IMR-90 (cell line): ENCODE results near the gene B3GLCT. TPM values are rescaled to one million over a fixed set of nuclear protein-coding genes. Genes with fewer than 3 reads are reported as not detected.
A peak's percentile ranks its signal among the peaks of the same experiment; 100 is the strongest.

Experiments used
- ATAC-seq: fragments of 200-7000 bp; cut with Tn5 transposase; 2 replicates; pipeline ENCODE4 v1.9.1; 2020; ENCODE audit warnings: low read depth, mild to moderate bottlenecking, moderate library complexity
- BruUV-seq: library from RNA; stranded (reverse); fragments of 400-500 nt; replicated peaks from 2 replicates; lab custom pipeline; 2021; lab: Mats Ljungman, UMichigan
- CTCF ChIA-PET: fragments of 300-600 bp; formaldehyde crosslinking; extraction: SDS; loops from one replicate; lab custom pipeline; 2021; ENCODE audit warnings: antibody characterized with exemption; lab: Yijun Ruan, JAX
- POLR2A ChIA-PET: fragments of 300-600 bp; sonication (Branson Sonifier 250); formaldehyde crosslinking; loops from one replicate; lab custom pipeline; 2022; ENCODE audit warnings: antibody characterized with exemption; ENCODE audit not compliant: unreplicated experiment; lab: Charles Lee
- DNase-seq: peaks from one replicate; pipeline ENCODE4 v3.0.0; 2013
- H2AFZ ChIP-seq: replicated peaks from 2 replicates; pipeline ENCODE3; 2013; ENCODE audit warnings: low read length, mild to moderate bottlenecking; ENCODE audit not compliant: poor library complexity
- H2AK5ac ChIP-seq: 2 replicates; pipeline ENCODE4 v1.6.1; 2013; ENCODE audit warnings: low read depth, low read length, inconsistent platforms
- H2AK9ac ChIP-seq: replicated peaks from 2 replicates; pipeline ENCODE3; 2013; ENCODE audit warnings: mild to moderate bottlenecking, low read depth, low read length, moderate library complexity; ENCODE audit not compliant: poor library complexity
- H2BK120ac ChIP-seq: 2 replicates; pipeline ENCODE4 v1.6.1; 2013; ENCODE audit warnings: low read depth, low read length, inconsistent platforms
- H2BK15ac ChIP-seq: 3 replicates; pipeline ENCODE4 v1.6.1; 2013; ENCODE audit warnings: low read depth, low read length, inconsistent platforms
- H2BK20ac ChIP-seq: 2 replicates; pipeline ENCODE4 v1.6.1; 2013; ENCODE audit warnings: low read depth, mild to moderate bottlenecking, inconsistent platforms, low read length, moderate library complexity
- H2BK5ac ChIP-seq: 2 replicates; pipeline ENCODE4 v1.6.1; 2013; ENCODE audit warnings: mild to moderate bottlenecking, low read depth, low read length, inconsistent platforms; ENCODE audit not compliant: poor library complexity, severe bottlenecking
- H3K14ac ChIP-seq: replicated peaks from 2 replicates; pipeline ENCODE4 v1.6.1; 2013; ENCODE audit warnings: low read depth, low read length, inconsistent platforms
- H3K18ac ChIP-seq: 2 replicates; pipeline ENCODE4 v1.6.1; 2013; ENCODE audit warnings: low read depth, low read length, control low read depth
- H3K23ac ChIP-seq: 2 replicates; pipeline ENCODE4 v1.6.1; 2013; ENCODE audit warnings: low read depth, low read length, inconsistent platforms
- H3K27ac ChIP-seq: 2 replicates; pipeline ENCODE4 v1.5.1; 2013; ENCODE audit warnings: mild to moderate bottlenecking, control low read depth, low read length; ENCODE audit not compliant: insufficient read depth
- H3K27me3 ChIP-seq: 2 replicates; pipeline ENCODE4 v1.6.1; 2013; ENCODE audit warnings: low read length; ENCODE audit not compliant: control insufficient read depth, insufficient read depth
- H3K36me3 ChIP-seq: 2 replicates; pipeline ENCODE4 v1.6.1; 2013; ENCODE audit warnings: low read length, mixed read lengths; ENCODE audit not compliant: control insufficient read depth, insufficient read depth
- H3K4ac ChIP-seq: 2 replicates; pipeline ENCODE4 v1.6.1; 2013; ENCODE audit warnings: low read depth, low read length, inconsistent platforms
- H3K4me1 ChIP-seq: 2 replicates; pipeline ENCODE4 v1.6.1; 2013; ENCODE audit warnings: low read length, mixed read lengths; ENCODE audit not compliant: control insufficient read depth, insufficient read depth
- H3K4me2 ChIP-seq: 2 replicates; pipeline ENCODE4 v1.6.1; 2013; ENCODE audit warnings: low read depth, mild to moderate bottlenecking, control low read depth, low read length, moderate library complexity
- H3K4me3 ChIP-seq: 2 replicates; pipeline ENCODE4 v1.5.1; 2013; ENCODE audit warnings: low read depth, mild to moderate bottlenecking, control low read depth, low read length, moderate library complexity; ENCODE audit not compliant: insufficient read depth
- H3K56ac ChIP-seq: 2 replicates; pipeline ENCODE4 v1.6.1; 2013; ENCODE audit warnings: low read length, inconsistent platforms; ENCODE audit not compliant: insufficient read depth; ENCODE audit errors: extremely low read depth
- H3K79me1 ChIP-seq, 2 experiments: 2 replicates each; pipeline ENCODE4 v1.6.1; 2013; ENCODE audit warnings: low read length in 2 of 2, inconsistent platforms in 1 of 2, low read depth in 1 of 2
- H3K9ac ChIP-seq: 2 replicates; pipeline ENCODE4 v1.6.1; 2013; ENCODE audit warnings: low read depth, low read length, control low read depth
- H3K9me1 ChIP-seq: 2 replicates; pipeline ENCODE4 v1.6.1; 2013; ENCODE audit warnings: low read length, inconsistent platforms; ENCODE audit not compliant: insufficient read depth
- H3K9me3 ChIP-seq: 2 replicates; pipeline ENCODE4 v1.6.1; 2013; ENCODE audit warnings: low read length; ENCODE audit not compliant: control insufficient read depth, insufficient read depth
- H4K20me1 ChIP-seq: 2 replicates; pipeline ENCODE4 v1.6.1; 2013; ENCODE audit warnings: low read length, inconsistent platforms; ENCODE audit not compliant: insufficient read depth
- H4K5ac ChIP-seq: 2 replicates; pipeline ENCODE4 v1.6.1; 2013; ENCODE audit warnings: mild to moderate bottlenecking, low read depth, low read length, control low read depth
- H4K8ac ChIP-seq, 2 experiments: 2 replicates each; pipeline ENCODE4 v1.6.1; 2013; ENCODE audit warnings: low read depth in 2 of 2, low read length in 2 of 2, control low read depth in 1 of 2, inconsistent platforms in 1 of 2
- H4K91ac ChIP-seq: 2 replicates; pipeline ENCODE4 v1.6.1; 2013; ENCODE audit warnings: low read depth, low read length, inconsistent platforms; ENCODE audit not compliant: insufficient read depth
- BHLHE40 ChIP-seq: fragments of 150-350 bp; IDR thresholded peaks from 2 replicates; pipeline ENCODE4 v1.6.1; 2016; ENCODE audit warnings: mild to moderate bottlenecking, low read depth, low read length
- CEBPB ChIP-seq: IDR thresholded peaks from 2 replicates; pipeline ENCODE4 v1.6.1; 2012; ENCODE audit warnings: low read depth, low read length, improper control_type of control experiment
- FOS ChIP-seq: fragments of 150-350 bp; IDR thresholded peaks from 2 replicates; pipeline ENCODE4 v1.6.1; 2016; ENCODE audit warnings: low read depth, low read length
- MAZ ChIP-seq: IDR thresholded peaks from 2 replicates; pipeline ENCODE4 v1.6.1; 2012; ENCODE audit warnings: low read depth, mild to moderate bottlenecking, low read length, improper control_type of control experiment, moderate library complexity, borderline replicate concordance
- NFE2L2 ChIP-seq: fragments of 150-350 bp; IDR thresholded peaks from 2 replicates; pipeline ENCODE4 v1.6.1; 2016; ENCODE audit warnings: low read depth, mild to moderate bottlenecking, low read length
- SMC3 ChIP-seq: fragments of 150-350 bp; IDR thresholded peaks from 2 replicates; pipeline ENCODE4 v1.6.1; 2016; ENCODE audit warnings: low read depth, mild to moderate bottlenecking, antibody characterized with exemption, low read length, moderate library complexity
- WGBS, 2 experiments: methylation state at CpG; one replicate each; pipeline versions ENCODE4 v1.1.5 to v1.1.7; 2013; ENCODE audit warnings: missing lambda C conversion rate in 2 of 2; ENCODE audit not compliant: insufficient read length in 1 of 2; ENCODE audit errors: extremely low coverage in 2 of 2; 5-methylcytosine and 5-hydroxymethylcytosine counted together
- dilution Hi-C: fragments of 300-500 bp; cut with HindIII; formaldehyde crosslinking; loops from one replicate; pipeline ENCODE4 v1.14.3; 2018; ENCODE audit warnings: low sequenced_read_pairs; ENCODE audit not compliant: unreplicated experiment
- in situ Hi-C: fragments of 300-500 bp; cut with MboI; formaldehyde crosslinking; loops from 3 replicates; pipeline ENCODE4 v1.14.3; 2019; ENCODE audit warnings: low sequenced_read_pairs, inconsistent platforms, mixed read lengths
- intact Hi-C: fragments of 100-400 bp; cut with micrococcal nuclease; formaldehyde crosslinking; loops from 2 replicates; pipeline ENCODE4 v1.10.0; 2022
- polyA plus RNA-seq, 3 experiments: library from polyadenylated mRNA; depleted of rRNA; stranded (reverse); fragments of >200 nt; gene quantifications; 2 replicates each; pipeline ENCODE4 v1.2.3, GENCODE V29; 2012; ENCODE audit warnings: low replicate concordance in 1 of 3
- total RNA-seq: library from RNA; depleted of rRNA; stranded (reverse); fragments of >200 nt; gene quantifications from 2 replicates; pipeline ENCODE4 v1.2.3, GENCODE V29; 2012
- TF ChIP-seq, protein P1 (sequence below): conservative IDR thresholded peaks from 2 replicates; pipeline ENCODE4 v1.5.1; 2012; ENCODE audit warnings: mild to moderate bottlenecking, low read depth, low read length, improper control_type of control experiment

Gene B3GLCT
- total and polyA plus RNA-seq, 2 of the 4 experiments (the other 2 are of a cell fraction), result 2.0 to 4.5 TPM

DNA sequence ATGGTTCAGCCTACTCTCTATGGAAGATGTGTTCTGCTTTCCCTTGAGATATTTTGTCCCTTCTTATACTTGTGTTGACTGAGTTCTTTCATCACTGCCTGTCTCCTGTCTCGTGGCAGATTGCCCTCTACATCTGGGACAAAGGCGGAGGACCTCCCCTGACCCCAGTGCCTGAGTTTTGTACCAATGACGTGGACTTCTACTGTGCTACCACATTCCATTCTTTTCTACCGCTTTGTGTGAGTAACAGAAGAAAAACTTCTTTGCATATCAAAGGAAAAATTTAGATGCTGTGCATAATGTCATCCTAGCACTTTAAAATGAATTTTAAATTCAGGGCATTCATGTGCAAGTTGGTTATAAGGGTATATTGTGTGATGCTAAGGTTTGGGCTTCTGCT, 74.6 kb downstream of the B3GLCT start:
- no peaks in the 10 kb centered on the region for H3K9me3 ChIP-seq
- H3K27ac ChIP-seq, result no peak overlapping the region
- no peak overlapping the region for H2BK120ac ChIP-seq
- TF ChIP-seq BHLHE40, result no peak
- TF ChIP-seq CEBPB, result no peak
- no peak for TF ChIP-seq MAZ
- no peak for TF ChIP-seq NFE2L2
- no peak for TF ChIP-seq SMC3
- TF ChIP-seq FOS, result no peak
- TF ChIP-seq, protein P1, sequence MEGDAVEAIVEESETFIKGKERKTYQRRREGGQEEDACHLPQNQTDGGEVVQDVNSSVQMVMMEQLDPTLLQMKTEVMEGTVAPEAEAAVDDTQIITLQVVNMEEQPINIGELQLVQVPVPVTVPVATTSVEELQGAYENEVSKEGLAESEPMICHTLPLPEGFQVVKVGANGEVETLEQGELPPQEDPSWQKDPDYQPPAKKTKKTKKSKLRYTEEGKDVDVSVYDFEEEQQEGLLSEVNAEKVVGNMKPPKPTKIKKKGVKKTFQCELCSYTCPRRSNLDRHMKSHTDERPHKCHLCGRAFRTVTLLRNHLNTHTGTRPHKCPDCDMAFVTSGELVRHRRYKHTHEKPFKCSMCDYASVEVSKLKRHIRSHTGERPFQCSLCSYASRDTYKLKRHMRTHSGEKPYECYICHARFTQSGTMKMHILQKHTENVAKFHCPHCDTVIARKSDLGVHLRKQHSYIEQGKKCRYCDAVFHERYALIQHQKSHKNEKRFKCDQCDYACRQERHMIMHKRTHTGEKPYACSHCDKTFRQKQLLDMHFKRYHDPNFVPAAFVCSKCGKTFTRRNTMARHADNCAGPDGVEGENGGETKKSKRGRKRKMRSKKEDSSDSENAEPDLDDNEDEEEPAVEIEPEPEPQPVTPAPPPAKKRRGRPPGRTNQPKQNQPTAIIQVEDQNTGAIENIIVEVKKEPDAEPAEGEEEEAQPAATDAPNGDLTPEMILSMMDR, result no peak
- no peak overlapping the region for H4K8ac ChIP-seq
- ATAC-seq (no peak), DNase-seq (peak; percentile 12)
- no peak overlapping the region for H2BK15ac ChIP-seq
- H3K4me1 ChIP-seq, result no peaks in the 10 kb centered on the region
- WGBS, 2 experiments, result no CpG with 5 or more reads among the region's 4 CpGs
- H3K23ac ChIP-seq, result no peak overlapping the region
- H4K20me1 ChIP-seq, result no peaks in the 10 kb centered on the region
- H3K4me3 ChIP-seq, result no peak overlapping the region
- H3K27me3 ChIP-seq, result no peaks in the 10 kb centered on the region
- no peak overlapping the region for H3K14ac ChIP-seq
- no peak overlapping the region for H3K18ac ChIP-seq
- no peaks in the 10 kb centered on the region for H3K9me1 ChIP-seq
- no peak overlapping the region for H2AFZ ChIP-seq
- in situ Hi-C loops, result no loop called here
- intact Hi-C loops, result no loop called here
- no peak overlapping the region for H3K9ac ChIP-seq
- H2AK9ac ChIP-seq, result no peak overlapping the region
- dilution Hi-C loops, result no loop called here
- H3K56ac ChIP-seq, result no peak overlapping the region
- no peak overlapping the region for H2AK5ac ChIP-seq
- no peak overlapping the region for H4K5ac ChIP-seq
- no peaks in the 10 kb centered on the region for H3K79me1 ChIP-seq
- no peak overlapping the region for H2BK20ac ChIP-seq
- no peak overlapping the region for H2BK5ac ChIP-seq
- H3K36me3 ChIP-seq, result no peaks in the 10 kb centered on the region
- no peak overlapping the region for H3K4me2 ChIP-seq
- no TSS peak for BruUV-seq
- CTCF ChIA-PET, result no interaction called here
- POLR2A ChIA-PET, result no interaction called here
- H3K4ac ChIP-seq, result no peak overlapping the region
- no peak overlapping the region for H4K91ac ChIP-seq
